ENCODE results near the gene ZNF789.

- no peak for TF ChIP-seq CTCF (IDR thresholded peaks at IDR 0.05)
- TF ChIP-seq POLR2A (IDR thresholded peaks at IDR 0.05): no peak
Measured at GRCh38 chr7:99504603-99505323, 32.1 kb downstream of the ZNF789 start, which contains the start of gene ZKSCAN5.

All from testis (tissue), 2 donors.